Globus pallidus (tissue), 1 donor: ENCODE data around the gene PRF1.
"Not testable (repeated sequence)": the region's sequence is repeated elsewhere in the genome, so short reads cannot be mapped to it uniquely, and the experiment has no call there.

Experiments
- DNase-seq: peaks from one replicate; pipeline ENCODE4 v3.0.0-alpha.2; 2015; ENCODE audit warnings: low spot score

PRF1 gene

GRCh38 chr10:70593513-70593890 is 9.0 kb downstream of the PRF1 start:
- no peak for DNase-seq

GRCh38 chr10:70592746-70593512 is 9.6 kb downstream of the PRF1 start:
- no peak for DNase-seq

DNA sequence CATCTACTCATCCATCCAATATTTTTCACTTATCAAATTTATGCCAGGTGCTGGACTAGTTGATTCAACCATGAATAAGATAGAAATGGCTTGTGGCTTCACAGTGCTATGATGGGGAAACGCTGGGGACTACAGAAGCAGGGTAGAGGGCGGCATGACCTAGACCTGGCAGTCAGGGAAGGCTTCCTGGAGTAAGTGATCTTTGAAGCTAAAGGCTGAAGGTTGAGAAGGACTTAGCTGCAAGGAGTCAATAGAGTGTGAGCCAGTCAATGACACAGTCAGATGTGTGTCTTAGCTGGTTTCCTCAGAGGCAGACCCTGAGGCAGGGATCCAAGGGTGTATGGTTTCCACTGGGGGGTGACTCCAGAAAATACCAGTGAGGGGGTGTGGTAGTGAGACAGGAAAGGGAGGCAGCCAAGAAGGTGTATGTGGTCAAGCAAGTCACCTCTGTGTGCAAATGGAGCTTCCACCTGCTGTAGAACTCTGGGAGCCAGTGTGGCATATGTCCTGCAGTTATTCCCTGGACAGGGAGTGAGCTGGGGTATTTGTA is 10.3 kb downstream of the PRF1 start:
- DNase-seq: no peak

DNA sequence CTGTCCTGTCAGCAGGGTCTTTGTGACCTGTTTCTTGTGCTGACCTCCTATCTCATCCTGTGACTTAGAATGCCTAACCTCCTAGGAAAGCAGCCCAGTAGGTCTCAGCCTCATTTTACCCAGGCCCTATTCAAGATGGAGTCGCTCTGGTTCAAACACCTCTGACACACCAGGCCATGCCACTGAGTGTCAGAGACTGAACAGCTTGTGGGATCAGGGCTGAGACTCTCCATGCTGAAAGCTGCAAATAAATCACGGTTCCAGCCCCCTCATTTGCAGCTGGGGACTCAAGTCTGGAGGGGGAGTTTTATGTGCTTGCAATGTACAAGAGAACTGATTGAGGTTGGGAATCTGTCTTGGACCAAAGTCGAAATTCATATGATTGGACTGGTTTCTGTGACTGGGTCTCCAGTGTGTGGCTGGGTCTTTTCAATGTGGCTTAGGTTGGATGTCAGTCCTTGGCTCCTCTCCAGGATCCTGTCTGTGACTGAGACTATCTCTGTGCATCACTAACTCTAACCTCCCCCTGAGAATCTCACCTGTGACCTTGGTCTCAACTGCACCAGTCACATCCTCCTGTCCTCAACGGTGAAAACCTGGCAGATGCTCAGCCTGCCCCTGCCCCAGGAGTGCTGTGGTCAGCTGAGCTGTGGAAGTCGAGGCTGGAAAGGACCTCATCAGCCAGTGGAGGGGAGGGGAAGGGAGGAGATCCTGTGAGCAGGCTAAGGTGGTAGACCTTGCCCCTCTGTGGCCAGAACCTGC is 11.7 kb downstream of the PRF1 start:
- no peak for DNase-seq

GRCh38 chr10:70589762-70590654 is 12.5 kb downstream of the PRF1 start:
- peak; percentile 63 for DNase-seq

DNA sequence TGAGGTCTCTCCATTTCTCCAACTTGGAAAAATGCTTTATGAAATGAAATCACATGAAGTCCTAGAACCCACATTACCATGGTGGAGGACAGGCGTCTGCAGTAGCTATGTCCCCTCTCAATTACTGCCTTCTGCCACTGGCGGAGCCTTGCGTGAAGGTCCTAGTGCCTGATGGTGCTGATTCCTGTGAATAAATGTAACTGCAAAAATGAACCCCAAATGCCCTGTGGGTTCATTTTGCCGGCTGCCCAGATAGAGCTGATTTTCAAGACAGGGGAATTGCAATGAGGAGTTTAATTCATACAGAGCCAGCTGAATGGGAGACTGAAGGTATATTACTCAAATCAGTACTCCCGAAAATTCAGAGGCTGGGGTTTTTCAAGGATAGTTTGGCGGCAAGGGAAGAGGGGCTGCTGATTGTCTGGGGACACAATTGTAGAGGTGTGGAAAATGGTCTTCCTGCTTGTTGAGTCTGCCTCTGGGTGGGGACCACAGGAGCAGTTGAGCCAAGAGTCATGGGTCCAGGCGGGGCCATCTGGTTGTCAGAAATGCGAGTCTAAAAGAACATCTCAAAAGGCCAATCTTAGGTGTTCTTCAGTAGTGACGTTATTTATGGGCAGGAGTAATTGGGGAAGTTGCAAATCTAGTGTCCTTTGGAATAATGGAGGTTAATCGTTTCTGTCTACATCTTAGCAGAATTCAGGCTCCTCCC is 13.5 kb downstream of the PRF1 start:
- no peak for DNase-seq

- no peak for DNase-seq
These were observed 14.3 kb downstream of the PRF1 start for GRCh38 chr10:70588255-70588654.

DNA sequence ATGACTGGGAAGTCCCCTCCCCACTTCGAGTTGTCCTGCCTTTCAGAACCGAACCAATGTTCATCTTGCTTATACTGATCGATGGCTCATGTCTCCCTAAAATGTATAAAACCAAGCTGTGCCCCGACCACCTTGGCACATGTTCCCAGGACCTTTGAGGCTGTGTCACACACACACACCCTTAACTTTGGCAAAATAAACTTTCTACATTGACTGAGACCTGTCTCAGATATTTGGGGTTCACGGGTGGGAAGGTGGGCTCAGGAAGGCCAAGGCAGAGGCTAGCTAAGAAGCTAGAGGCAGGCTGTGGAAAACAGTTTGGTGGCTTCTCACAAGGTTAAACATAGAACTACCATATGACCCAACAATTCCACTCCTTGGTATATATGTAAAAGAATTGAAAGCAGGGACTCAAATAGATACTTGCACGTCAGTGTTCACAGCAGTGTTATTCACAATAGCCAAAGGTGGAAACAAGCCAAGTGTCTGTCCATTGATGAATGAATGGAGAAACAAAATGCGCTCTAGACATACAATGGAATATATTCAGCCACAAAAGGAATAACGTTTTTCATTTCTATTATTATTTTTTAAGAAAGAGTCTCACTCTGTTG is 15.4 kb downstream of the PRF1 start:
- peak; percentile 79 for DNase-seq

DNA sequence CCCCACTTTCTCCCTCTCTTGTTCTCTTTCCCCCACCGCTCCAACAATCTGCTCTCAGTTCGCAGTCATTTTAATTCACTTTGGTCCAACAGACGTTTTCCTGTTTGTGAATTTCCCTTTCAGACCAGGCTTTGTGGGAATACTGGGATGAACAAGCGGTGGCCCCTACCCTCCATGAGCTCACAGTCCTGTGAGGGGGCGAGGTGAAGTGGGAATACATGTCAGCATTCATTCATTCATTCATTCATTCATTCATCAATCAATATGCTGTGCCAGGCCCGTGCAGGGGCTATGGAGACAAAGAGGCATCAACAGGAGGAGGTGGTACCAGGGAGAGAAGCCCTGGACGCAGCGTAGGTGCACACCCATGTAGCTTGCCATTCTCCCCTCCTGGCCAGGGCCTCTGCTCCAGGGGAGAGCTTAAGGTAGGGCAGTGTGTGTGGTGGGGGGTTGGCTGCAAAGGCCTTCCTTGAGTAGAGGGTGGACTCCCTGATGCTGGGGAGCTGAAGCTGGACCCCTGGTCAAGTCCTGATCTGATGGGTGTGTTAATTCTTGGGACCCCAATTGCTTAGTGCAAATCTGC is 16.1 kb downstream of the PRF1 start:
- no peak for DNase-seq

- DNase-seq: no peak
These were observed 16.9 kb downstream of the PRF1 start for GRCh38 chr10:70585578-70586169.

DNA sequence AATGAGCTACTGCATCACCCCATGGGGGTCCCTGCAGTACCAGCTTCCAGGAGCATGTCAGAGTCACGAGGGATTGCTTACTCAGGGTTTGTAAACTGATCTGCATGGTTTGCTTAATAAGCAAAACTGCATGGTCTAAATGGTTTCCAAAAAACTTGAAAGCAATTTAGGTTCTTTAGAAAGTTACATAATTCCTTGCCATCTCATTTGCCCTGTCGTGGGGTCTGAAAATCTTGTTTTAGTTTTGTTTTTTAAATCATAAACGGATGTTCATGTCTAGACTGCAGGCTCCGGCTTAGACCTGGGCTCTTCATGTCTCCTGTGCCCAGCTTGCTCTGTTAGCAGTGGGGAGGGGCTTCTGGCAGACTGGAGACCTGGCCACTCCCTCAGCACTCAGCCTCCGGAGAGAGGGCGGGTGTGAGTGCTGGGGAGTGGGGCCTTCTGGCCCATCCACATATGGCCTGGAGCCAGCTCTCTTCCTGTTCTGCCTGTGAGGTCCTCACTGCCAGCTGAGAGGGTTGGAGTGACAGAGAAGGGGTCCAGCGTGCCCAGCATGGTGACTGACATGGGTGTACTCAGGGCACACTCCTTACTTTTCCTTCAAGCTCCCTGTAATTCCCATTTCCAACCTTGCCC is 17.5 kb downstream of the PRF1 start:
- DNase-seq: no peak

GRCh38 chr10:70584366-70584765 is 18.2 kb downstream of the PRF1 start:
- DNase-seq: no peak

GRCh38 chr10:70583669-70584037 is 18.9 kb downstream of the PRF1 start:
- DNase-seq: no peak

- DNase-seq: no peak
These were observed 19.5 kb downstream of the PRF1 start for GRCh38 chr10:70582793-70583668.

DNA sequence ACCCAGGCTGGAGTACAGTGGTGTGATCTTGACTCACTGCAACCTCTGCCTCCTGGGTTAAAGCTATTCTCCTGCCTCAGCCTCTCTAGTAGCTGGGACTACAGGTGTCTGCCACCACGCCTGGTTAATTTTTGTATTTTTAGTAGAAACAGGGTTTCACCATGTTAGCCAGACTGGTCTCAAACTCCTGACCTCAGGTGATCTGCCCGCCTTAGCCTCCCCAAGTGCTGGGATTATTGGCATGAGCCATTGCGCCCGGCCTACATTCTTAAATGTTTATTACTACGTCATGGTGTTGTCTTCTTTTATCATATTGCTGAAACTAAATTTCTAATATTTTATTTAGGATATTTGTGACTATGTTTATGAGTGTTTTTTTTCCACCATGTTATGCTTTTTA is 21.4 kb downstream of the PRF1 start:
- not testable (repeated sequence) for DNase-seq

DNA sequence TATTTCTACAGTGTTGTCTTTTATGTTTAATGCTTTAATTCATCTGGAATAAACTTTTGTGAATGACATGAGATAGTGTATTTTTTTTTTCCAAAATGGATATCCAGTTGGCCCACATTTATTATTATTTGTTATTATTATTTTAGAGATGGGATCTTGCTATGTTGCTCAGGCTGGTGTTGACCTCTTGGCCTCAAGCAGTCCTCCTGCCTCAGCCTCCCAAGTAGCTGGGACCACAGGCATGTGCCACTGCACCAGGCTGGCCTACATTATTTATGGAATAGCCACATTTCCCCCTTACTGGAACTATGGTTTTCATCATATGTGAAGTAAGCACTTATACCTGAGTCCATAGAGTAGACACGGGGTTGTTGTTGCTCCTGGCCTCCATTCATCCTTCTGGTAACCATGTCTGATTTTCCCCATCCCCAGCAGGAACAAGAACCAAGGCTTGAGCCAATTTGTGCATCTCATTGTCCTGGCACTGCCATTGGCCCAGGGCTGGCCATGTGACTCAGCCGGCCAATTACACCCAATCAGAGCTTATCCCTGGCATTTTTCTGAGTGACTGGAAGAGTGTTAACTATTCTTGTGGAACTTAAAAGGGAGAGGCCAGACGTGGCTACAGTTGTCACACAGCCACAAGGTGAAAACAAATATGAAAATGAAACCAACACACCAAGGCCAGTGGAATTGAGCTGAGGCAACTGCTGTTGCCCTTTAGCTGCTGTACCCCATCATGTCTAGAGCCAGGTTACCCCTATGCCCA is 23.1 kb downstream of the PRF1 start:
- no peak for DNase-seq

DNA sequence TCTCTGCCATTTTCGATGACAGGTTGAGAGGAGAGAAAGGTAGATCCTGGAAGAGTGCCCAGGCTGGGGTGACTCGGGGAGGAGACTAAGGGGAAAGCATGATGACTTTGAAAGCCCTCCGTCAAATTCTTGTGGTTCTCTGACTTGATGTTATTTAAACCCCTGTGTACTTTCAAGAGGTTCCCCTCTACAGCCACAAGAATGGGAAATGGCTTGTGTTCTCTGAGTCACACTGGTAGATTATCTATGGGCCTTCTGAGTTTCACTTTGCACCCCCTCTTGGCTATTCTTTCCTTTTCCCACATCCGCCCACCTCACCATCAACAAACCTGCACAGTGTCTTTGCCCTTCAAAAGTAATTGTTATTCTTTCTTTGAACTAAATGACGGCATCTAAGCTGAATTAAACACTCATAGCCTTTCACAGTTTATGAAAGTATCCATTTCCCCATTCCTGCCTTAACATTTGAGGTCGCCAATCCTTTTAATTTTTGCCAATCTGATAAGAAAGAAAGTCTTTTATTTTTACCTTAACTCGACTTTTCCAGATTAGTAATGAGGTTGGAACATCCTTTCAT is 24.1 kb downstream of the PRF1 start:
- no peak for DNase-seq
